Mesothelial cell of epicardium (in vitro differentiated cells): ENCODE results near the gene ATF4. TPM values are rescaled to one million over a fixed set of nuclear protein-coding genes. Genes with fewer than 3 reads are reported as not detected.

Experiments
- DNase-seq, 2 experiments: peaks; one replicate each; pipeline ENCODE4 v3.0.0; 2021; ENCODE audit warnings: low spot score in 2 of 2; ENCODE audit not compliant: unreplicated experiment in 2 of 2
- H3K27ac Mint-ChIP-seq: 2 replicates; pipeline ENCODE4 v1.8.0; 2021; ENCODE audit warnings: mixed read lengths
- H3K27me3 Mint-ChIP-seq: 2 replicates; pipeline ENCODE4 v1.8.0; 2021; ENCODE audit warnings: low read depth, mixed read lengths
- H3K36me3 Mint-ChIP-seq: 2 replicates; pipeline ENCODE4 v1.8.0; 2021; ENCODE audit warnings: mixed read lengths
- H3K4me1 Mint-ChIP-seq: 2 replicates; pipeline ENCODE4 v1.8.0; 2021; ENCODE audit warnings: mixed read lengths
- H3K4me3 Mint-ChIP-seq: 2 replicates; pipeline ENCODE4 v1.8.0; 2021; ENCODE audit warnings: mild to moderate bottlenecking, moderate library complexity, mixed read lengths
- H3K9me3 Mint-ChIP-seq: 2 replicates; pipeline ENCODE4 v1.8.0; 2021; ENCODE audit warnings: mixed read lengths
- total RNA-seq: library from RNA; stranded (reverse); gene quantifications from 3 replicates; pipeline ENCODE4 v1.2.1, GENCODE V29; 2021
- TF ChIP-seq, protein P1 (sequence below): fragments of 200-600 bp; sonication (generic); IDR thresholded peaks from one replicate; pipeline ENCODE4 v1.5.0; 2021; ENCODE audit warnings: antibody characterized with exemption; ENCODE audit not compliant: unreplicated experiment

ATF4 gene
- total RNA-seq, 1 donor from 2014 or later = 361 TPM

DNA sequence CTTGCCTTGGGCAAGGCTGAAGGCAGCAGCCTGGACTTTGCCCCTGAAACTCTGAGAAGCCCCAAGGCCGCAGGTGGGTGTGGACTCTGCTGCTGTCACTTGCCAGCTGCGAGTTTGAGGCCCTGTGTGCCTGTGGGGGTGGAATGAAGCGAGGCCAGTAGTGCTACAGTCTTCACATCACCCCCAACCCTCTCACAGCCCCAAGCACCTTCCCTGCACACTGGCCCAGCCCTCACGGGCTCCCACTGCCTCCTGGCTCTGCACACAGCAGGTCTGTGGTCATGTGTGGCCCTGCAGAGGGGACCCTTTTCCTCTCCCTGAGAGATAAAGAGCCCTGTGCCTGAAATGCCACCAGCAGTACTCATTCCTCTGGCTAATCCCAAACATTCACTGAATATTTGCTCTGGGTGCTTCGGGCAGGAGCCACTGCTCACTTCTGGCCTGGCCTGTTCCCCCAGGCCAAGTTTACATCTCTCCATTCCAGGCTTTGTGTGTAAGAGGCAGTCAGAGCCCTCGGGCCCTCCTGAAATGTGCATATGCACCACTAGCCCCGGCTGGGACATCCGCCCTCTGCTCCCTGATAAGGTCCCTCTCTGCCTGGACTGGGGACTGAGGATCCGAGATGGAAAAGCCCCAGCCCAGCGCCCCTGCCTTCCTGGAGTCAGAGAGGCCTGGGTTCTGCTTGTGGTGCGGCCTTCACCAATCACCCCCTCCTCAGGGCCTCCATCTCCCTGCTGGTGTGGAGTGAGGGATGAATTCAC, 45.8 kb upstream of the ATF4 start:
- no peaks in the 10 kb centered on the region for H3K36me3 Mint-ChIP-seq
- no peaks in the 10 kb centered on the region for H3K27me3 Mint-ChIP-seq
- H3K27ac Mint-ChIP-seq = peak overlapping the region; percentile 21
- no peak overlapping the region for H3K4me3 Mint-ChIP-seq
- no peaks in the 10 kb centered on the region for H3K9me3 Mint-ChIP-seq
- TF ChIP-seq, protein P1, sequence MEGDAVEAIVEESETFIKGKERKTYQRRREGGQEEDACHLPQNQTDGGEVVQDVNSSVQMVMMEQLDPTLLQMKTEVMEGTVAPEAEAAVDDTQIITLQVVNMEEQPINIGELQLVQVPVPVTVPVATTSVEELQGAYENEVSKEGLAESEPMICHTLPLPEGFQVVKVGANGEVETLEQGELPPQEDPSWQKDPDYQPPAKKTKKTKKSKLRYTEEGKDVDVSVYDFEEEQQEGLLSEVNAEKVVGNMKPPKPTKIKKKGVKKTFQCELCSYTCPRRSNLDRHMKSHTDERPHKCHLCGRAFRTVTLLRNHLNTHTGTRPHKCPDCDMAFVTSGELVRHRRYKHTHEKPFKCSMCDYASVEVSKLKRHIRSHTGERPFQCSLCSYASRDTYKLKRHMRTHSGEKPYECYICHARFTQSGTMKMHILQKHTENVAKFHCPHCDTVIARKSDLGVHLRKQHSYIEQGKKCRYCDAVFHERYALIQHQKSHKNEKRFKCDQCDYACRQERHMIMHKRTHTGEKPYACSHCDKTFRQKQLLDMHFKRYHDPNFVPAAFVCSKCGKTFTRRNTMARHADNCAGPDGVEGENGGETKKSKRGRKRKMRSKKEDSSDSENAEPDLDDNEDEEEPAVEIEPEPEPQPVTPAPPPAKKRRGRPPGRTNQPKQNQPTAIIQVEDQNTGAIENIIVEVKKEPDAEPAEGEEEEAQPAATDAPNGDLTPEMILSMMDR = no peak
- peaks cover 59% of the 10 kb centered on the region for H3K4me1 Mint-ChIP-seq
- no peak for DNase-seq

DNA sequence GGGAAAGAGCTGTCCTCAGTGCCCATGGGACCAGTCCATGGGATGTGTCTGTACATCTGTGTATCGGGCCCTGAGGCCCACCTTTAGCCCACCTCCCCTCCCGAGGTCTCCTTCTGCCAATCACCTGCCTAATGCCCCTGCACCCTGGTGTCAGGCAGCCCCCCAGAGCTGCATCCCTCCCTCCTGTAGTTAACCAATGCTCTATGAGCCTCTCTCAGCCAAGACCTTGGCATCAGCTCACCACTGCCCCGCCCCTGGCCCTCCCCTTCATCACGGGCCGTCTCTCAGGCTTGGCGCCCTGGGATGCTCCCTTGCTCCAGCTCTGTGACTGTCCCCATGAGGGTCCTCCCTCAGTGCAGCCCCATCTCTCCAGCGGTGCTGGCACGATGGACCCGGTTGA, 45.0 kb upstream of the ATF4 start:
- Mint-ChIP-seq H3K9me3 (no peaks in the 10 kb centered on the region), H3K27me3 (no peaks in the 10 kb centered on the region), H3K4me1 (peaks cover 54% of the 10 kb centered on the region), H3K4me3 (no peak overlapping the region), H3K27ac (no peak overlapping the region), H3K36me3 (no peaks in the 10 kb centered on the region)
- TF ChIP-seq, protein P1 = no peak
- no peak for DNase-seq

DNA sequence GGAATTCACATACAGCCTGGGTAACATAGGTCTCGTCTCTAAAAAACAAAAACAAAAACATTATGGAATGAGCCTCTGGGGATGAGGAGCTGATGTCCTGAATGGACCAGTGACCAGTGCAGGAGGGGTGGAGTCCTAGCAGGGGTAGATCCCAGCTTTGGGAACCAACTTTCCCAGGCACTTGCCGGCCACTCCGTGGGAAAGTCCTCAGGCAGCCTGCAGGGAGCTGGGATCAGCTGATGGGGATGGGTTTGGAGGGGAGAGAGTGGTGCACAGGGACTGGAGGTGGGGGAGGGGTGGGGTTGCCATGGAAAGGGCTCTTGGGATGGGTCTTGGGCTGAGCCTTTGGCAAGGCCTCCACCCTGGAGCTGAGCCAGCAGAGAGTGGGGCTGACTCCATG, 44.5 kb upstream of the ATF4 start:
- no peaks in the 10 kb centered on the region for H3K27me3 Mint-ChIP-seq
- TF ChIP-seq, protein P1 = no peak
- DNase-seq = no peak
- no peaks in the 10 kb centered on the region for H3K36me3 Mint-ChIP-seq
- peaks cover 49% of the 10 kb centered on the region for H3K4me1 Mint-ChIP-seq
- H3K9me3 Mint-ChIP-seq = no peaks in the 10 kb centered on the region
- no peak overlapping the region for H3K4me3 Mint-ChIP-seq
- H3K27ac Mint-ChIP-seq = no peak overlapping the region

DNA sequence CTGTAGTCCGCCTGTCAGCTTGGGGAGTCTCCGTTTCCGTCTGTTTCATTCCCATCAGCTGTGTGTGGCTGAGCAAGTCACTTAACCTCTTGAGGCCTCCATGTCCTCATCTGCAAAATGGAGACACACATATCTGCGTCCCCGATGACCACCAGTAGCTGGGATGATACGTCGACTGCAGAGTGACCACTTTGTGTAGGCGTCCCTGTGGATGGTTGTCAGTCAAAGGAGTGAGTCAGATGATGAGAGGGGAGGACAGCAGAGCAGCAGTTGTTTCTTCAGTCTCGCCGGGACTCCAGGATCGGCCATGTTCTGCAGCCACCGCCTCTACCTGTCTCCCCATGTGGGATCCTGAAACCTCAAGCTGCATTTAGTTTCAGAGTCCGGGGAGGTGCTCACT, 43.7 kb upstream of the ATF4 start:
- no peaks in the 10 kb centered on the region for H3K9me3 Mint-ChIP-seq
- DNase-seq = no peak
- H3K36me3 Mint-ChIP-seq = no peaks in the 10 kb centered on the region
- no peak overlapping the region for H3K27ac Mint-ChIP-seq
- peaks cover 41% of the 10 kb centered on the region for H3K4me1 Mint-ChIP-seq
- no peaks in the 10 kb centered on the region for H3K27me3 Mint-ChIP-seq
- TF ChIP-seq, protein P1 = no peak
- no peak overlapping the region for H3K4me3 Mint-ChIP-seq

DNA sequence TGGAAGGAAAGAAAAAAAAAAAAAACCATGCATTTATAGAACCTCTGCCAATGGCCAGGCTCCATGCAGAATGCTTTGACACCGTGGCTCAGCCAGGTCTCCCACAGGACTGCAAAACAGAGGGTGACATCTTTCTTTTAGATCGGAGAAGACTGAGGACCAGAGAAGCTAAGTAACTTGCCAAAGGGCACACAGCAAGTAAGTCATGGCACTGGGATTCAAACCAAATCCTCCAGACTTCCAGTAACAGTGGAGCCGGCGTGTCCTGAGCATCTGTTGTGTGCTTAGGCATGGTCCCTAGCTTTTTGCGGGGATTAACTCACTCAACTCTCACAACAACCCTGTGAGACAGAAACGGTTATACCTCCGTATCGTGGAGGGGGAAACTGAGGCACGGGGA, 42.8 kb upstream of the ATF4 start:
- no peak for DNase-seq
- Mint-ChIP-seq H3K27me3 (no peaks in the 10 kb centered on the region), H3K4me3 (no peak overlapping the region)

More for the DNA sequence above, 42.8 kb upstream of the ATF4 start:
- Mint-ChIP-seq H3K36me3 (no peaks in the 10 kb centered on the region), H3K27ac (no peak overlapping the region), H3K9me3 (no peaks in the 10 kb centered on the region), H3K4me1 (peaks cover 33% of the 10 kb centered on the region)
- TF ChIP-seq, protein P1 = no peak
